ENCODE measurements around the gene ERN1.
A peak's percentile ranks its signal among the peaks of the same experiment; 100 is the strongest.

ERN1 gene

DNA sequence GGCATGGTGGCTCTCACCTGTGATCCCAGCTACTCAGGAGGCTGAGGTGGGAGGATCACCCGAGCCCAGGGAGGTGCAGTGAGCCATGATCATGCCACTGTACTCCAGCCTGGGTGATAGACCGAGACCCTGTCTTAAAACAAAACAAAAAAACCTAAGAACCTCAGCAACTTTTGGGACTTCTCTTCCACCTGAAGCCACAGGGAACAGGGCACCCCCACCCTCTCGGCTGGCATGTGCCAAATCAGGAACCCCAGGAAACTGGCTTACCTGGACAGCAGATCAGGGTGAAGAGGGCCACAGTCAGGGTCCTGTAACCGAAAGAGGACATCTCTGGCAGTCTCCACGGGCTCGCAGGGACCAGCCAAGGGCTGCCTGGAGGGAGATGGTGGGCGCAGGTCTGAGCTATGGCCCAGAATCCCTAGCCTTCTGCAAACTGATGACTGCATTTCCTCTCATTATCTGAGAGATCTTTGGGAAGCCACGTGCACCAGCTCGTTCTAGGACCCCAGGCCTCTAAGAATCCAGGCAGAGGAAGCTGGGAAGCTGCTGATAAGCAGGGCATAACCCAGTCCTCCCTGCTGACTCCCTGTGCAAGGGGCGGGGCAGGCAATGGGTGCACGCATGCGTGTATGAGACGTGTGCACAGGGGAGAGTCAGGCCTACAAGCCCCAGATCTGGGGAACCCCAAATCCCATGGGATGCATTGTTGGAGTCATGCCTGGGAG lies 123.4 kb downstream of the ERN1 start:
- peak overlapping the region; percentile 57 for H3K27ac Mint-ChIP-seq
- no peaks in the 10 kb centered on the region for H3K9me3 Mint-ChIP-seq
- H3K27me3 Mint-ChIP-seq, result no peaks in the 10 kb centered on the region
- peaks cover 92% of the 10 kb centered on the region for H3K36me3 Mint-ChIP-seq (ENCODE audit: low read depth)
- no peak overlapping the region for H3K4me3 Mint-ChIP-seq
- peaks cover 48% of the 10 kb centered on the region for H3K4me1 Mint-ChIP-seq (ENCODE audit: low read depth)
- DNase-seq, result peak; percentile 26

DNA sequence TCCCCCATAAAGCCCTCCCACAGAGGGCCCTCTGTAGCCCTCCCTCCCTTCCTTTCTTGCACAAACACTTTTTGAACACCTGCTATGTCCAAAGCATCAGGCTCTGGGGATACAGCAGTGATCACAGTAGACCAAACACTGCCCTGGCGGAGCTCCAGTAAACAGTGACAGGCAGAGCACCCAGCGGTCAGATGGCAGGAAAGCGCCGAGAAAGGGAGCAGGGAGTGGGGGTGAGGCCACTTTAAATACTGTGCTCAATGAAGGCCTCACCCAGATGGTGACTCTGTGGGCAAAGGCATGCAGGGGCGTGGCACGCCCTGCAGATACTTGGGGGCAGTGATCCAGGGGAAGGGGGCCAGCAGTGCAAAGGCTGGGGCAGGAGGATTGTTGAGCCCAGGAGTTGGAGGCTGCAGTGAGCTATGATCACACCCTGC lies 124.2 kb downstream of the ERN1 start:
- Mint-ChIP-seq H3K4me3 (no peak overlapping the region), H3K27ac (peak overlapping the region; percentile 64), H3K4me1 (ENCODE audit: low read depth) (peaks cover 40% of the 10 kb centered on the region)

DNA sequence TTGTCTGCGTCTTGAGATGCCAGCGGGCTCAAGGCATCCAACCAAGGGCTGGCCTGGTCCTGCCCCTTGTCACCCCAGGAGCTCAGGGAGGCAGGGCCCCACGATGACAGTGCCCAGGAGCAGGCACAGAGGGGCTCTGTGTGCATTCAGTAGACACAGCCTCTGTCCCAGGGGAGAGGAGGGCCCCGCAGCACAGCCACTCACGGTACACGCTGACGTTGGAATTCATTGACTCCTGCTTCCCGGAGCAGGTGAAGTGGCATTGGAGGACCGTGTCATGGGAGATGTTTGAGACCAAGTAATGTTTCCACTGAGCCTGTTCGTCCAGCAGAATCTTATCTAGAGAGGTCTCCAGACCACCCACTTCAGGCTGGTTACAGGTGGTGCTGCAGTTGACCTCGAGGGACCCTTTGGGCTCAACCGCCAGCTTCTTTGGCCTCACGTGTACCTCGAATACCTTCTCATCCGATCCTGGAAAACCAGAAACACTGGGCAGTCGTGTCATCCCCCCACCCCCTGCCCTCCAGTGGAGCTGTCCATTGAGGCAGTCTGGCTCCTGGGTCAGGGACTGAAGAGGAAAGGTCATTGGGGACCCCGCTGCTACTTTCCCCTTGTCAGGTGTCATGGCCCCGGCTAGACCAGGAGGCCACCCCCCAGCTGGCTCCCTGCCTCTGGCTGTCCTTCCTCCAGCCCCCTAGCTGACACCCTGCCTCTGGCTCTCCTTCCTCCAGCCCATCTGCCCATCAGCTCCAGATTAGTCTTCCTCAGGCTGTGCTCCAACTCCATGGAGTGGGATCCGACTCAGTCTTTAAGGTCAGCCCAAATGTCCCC lies 124.8 kb downstream of the ERN1 start:
- Mint-ChIP-seq H3K27me3 (no peaks in the 10 kb centered on the region), H3K4me1 (ENCODE audit: low read depth) (peaks cover 35% of the 10 kb centered on the region), H3K36me3 (ENCODE audit: low read depth) (peaks cover 80% of the 10 kb centered on the region), H3K9me3 (no peaks in the 10 kb centered on the region), H3K4me3 (no peak overlapping the region), H3K27ac (peak overlapping the region; percentile 74)
- DNase-seq, result peak; percentile 27

More for the DNA sequence above, 124.2 kb downstream of the ERN1 start:
- H3K36me3 Mint-ChIP-seq (ENCODE audit: low read depth), result peaks cover 85% of the 10 kb centered on the region
- no peaks in the 10 kb centered on the region for H3K9me3 Mint-ChIP-seq
- DNase-seq, result peak; percentile 8
- H3K27me3 Mint-ChIP-seq, result no peaks in the 10 kb centered on the region

GRCh38 chr17:64004218-64004770 lies 125.7 kb downstream of the ERN1 start:
- Mint-ChIP-seq H3K36me3 (ENCODE audit: low read depth) (peaks cover 71% of the 10 kb centered on the region), H3K27ac (peak overlapping the region; percentile 74), H3K9me3 (no peaks in the 10 kb centered on the region), H3K27me3 (no peaks in the 10 kb centered on the region), H3K4me3 (no peak overlapping the region), H3K4me1 (ENCODE audit: low read depth) (peaks cover 32% of the 10 kb centered on the region)
- DNase-seq, result peak; percentile 16

- peak; percentile 25 for DNase-seq
- Mint-ChIP-seq H3K36me3 (ENCODE audit: low read depth) (peaks cover 66% of the 10 kb centered on the region), H3K27me3 (no peaks in the 10 kb centered on the region), H3K4me3 (no peak overlapping the region), H3K9me3 (no peaks in the 10 kb centered on the region), H3K4me1 (ENCODE audit: low read depth) (peaks cover 32% of the 10 kb centered on the region), H3K27ac (peak overlapping the region; percentile 74)
Measured at GRCh38 chr17:64003526-64004121, 126.3 kb downstream of the ERN1 start.

DNA sequence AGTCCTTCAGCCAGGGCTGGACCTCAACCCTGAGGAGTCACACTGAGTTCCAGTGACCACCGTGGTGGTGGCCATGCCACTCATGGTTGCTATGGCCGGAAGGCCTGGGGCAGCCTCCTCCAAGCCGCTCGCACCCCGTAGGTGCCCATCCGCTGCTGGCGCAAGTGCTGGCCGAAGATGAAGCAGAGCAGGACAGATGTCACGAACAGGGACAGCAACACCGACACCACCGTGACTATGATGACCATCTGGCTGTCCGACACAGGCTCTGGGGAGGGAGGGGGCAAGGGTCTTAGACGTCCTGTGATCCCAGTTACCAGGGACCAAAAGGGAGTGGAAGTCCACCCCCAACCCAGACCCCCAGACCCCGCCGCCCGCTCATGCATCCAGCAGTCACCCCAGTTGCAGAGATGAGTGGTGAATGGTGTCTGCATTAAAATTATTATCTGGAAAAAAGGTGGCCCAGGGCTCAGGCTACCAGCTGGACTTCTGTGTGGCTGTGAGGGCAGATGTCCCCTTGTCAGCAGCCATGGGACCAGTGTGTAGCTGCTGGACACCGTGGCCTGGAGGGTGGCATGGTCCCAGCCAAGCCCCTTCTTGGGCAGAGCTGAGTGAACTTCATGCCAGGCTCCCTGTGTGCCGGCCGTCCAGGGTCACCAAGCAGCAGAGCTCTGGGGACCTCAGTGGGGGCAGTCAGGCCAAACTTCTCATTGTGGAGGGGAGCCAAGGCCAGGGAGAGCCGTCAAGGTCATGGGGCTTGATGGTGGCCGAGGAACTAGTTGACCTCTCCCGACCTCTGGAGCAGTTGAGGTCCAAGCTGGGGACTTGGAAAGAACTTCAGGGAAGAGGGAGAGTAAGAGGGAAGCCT lies 127.1 kb downstream of the ERN1 start:
- H3K9me3 Mint-ChIP-seq, result no peaks in the 10 kb centered on the region
- H3K4me3 Mint-ChIP-seq, result no peak overlapping the region
- H3K27me3 Mint-ChIP-seq, result no peaks in the 10 kb centered on the region
- peak overlapping the region; percentile 74 for H3K27ac Mint-ChIP-seq
- H3K4me1 Mint-ChIP-seq (ENCODE audit: low read depth), result peaks cover 29% of the 10 kb centered on the region
- H3K36me3 Mint-ChIP-seq (ENCODE audit: low read depth), result peaks cover 60% of the 10 kb centered on the region
- DNase-seq, result peak; percentile 27

DNA sequence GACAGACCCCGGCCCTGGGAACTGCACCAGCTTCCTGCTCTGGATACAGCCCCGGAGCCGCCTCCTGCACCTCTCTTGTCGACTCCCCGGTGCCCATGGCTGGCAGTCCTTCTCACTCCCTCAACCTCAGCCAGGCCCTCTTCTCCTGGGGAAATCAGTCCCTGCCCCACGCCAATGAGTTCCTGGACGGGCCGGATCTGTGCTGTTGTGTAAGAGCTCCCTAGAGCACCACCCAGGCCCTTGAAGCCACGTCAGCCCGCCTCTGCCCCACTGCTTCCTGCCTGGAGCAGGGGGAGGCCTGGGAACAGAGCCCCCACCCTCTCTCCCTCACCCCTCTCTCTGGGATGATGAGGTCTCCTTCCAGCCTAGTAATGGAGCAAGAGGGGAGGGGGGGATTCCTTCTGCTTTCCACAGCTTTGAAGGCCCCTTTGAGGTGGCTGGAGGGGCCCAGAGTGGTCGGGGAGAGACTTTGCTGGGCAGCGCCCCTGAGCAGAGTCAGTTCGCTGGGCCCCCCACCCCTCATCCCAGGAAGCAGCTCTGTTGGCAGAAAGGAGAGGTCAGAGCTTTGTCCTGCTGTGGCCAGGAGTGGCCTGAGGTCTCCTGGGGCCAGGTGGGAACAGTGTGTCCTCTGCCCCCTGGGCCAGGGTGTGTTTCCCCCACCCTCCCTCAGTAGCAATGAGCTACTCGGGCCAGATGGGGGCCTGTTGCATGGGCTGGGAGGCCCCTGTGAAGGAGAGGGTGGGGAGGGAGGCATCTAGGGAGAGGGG lies 128.0 kb downstream of the ERN1 start:
- Mint-ChIP-seq H3K4me1 (ENCODE audit: low read depth) (peaks cover 26% of the 10 kb centered on the region), H3K27ac (peak overlapping the region; percentile 6), H3K27me3 (no peaks in the 10 kb centered on the region), H3K36me3 (ENCODE audit: low read depth) (peaks cover 51% of the 10 kb centered on the region), H3K9me3 (no peaks in the 10 kb centered on the region), H3K4me3 (no peak overlapping the region)
- peak; percentile 27 for DNase-seq

- Mint-ChIP-seq H3K27ac (no peak overlapping the region), H3K36me3 (ENCODE audit: low read depth) (peaks cover 45% of the 10 kb centered on the region), H3K27me3 (no peaks in the 10 kb centered on the region), H3K4me1 (ENCODE audit: low read depth) (peaks cover 23% of the 10 kb centered on the region), H3K9me3 (no peaks in the 10 kb centered on the region), H3K4me3 (no peak overlapping the region)
- DNase-seq, result peak; percentile 30
Measured at GRCh38 chr17:64001091-64001579, 128.8 kb downstream of the ERN1 start.

DNA sequence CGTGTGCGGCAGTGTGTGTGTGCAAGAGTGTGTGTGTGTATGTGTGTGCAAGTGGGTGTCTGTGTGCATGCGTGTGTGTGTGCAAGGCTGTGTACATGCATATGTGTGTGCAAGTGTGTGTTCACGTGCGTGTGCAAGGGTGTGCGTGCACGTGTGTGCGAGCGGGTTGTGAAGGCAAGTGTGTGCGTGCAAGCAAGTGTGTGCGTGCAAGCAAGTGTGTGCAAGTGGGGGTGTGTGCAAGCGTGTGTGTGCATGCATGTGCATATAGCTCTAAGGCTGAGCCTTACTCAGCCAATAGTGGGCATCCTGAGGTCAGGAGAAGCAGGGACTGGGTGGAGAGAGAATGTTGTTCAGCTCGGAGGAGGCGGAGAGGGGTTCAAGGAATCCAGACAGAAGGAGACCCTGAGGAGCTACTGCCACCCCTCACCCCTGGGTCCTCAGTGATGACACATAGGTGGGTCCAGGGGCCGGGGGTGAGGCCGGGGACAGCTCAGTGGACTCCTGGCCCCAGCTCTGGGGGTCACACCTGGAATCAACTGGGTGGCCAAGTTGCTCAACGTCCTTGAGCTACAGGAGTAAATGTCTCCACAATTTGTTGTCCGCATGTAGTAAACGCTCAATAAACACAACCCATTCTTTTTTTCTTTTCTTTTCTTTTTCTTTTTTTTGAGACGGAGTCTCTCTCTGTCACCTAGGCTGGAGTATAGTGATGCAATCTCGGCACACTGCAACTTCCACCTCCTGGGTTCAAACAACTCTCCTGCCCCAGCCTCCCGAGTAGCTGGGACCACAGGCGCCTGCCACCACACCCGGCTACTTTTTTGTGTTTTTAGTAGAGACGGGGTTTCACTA lies 130.0 kb downstream of the ERN1 start:
- Mint-ChIP-seq H3K9me3 (no peaks in the 10 kb centered on the region), H3K4me1 (ENCODE audit: low read depth) (peaks cover 21% of the 10 kb centered on the region), H3K36me3 (ENCODE audit: low read depth) (peaks cover 34% of the 10 kb centered on the region), H3K27me3 (no peaks in the 10 kb centered on the region), H3K27ac (no peak overlapping the region), H3K4me3 (peak overlapping the region; percentile 84)
- DNase-seq, result peak; percentile 33

- Mint-ChIP-seq H3K27me3 (no peaks in the 10 kb centered on the region), H3K27ac (peak overlapping the region; percentile 18), H3K4me1 (ENCODE audit: low read depth) (peaks cover 23% of the 10 kb centered on the region), H3K9me3 (no peaks in the 10 kb centered on the region), H3K36me3 (ENCODE audit: low read depth) (peaks cover 25% of the 10 kb centered on the region), H3K4me3 (peak overlapping the region; percentile 84)
- peak; percentile 48 for DNase-seq
Measured at GRCh38 chr17:63998721-63999679, 130.9 kb downstream of the ERN1 start.

- peaks cover 29% of the 10 kb centered on the region for H3K4me1 Mint-ChIP-seq (ENCODE audit: low read depth)
- peak within 1 kb of the TSS; percentile 81 for H3K27ac Mint-ChIP-seq
- peak within 1 kb of the TSS; percentile 84 for H3K4me3 Mint-ChIP-seq
- peak; percentile 83 for DNase-seq
- no peaks in the 10 kb centered on the region for H3K9me3 Mint-ChIP-seq
- peaks cover 17% of the 10 kb centered on the region for H3K36me3 Mint-ChIP-seq (ENCODE audit: low read depth)
- no peaks in the 10 kb centered on the region for H3K27me3 Mint-ChIP-seq
Measured at GRCh38 chr17:63998050-63998720, 131.8 kb downstream of the ERN1 start, which contains the start of gene PRR29. Gene PRR29 (plus strand): TSS chr17:63998351. CDS start chr17:63998365, 14 bp downstream.
